ENCODE data around the gene MICAL2.

- TF ChIP-seq CTCF (IDR thresholded peaks at IDR 0.05) (no peak), ZFX (IDR thresholded peaks at IDR 0.05; ENCODE audit: borderline replicate concordance) (no peak)
Observed at GRCh38 chr11:12110714-12111548, 541 bp downstream of the MICAL2 start.

All from 22Rv1 (cell line).